Epithelial cell of prostate (primary cell): ENCODE data around the gene POLR1F.
"Not testable (repeated sequence)": the region's sequence is repeated elsewhere in the genome, so short reads cannot be mapped to it uniquely, and the experiment has no call there.

Experiments used
- DNase-seq: peaks from one replicate; pipeline ENCODE4 v3.0.0-alpha.2; 2011; ENCODE audit warnings: low read depth, low spot score
- H3K27ac ChIP-seq: fragments of 450-650 bp; 2 replicates; pipeline ENCODE4 v1.5.1; 2017; ENCODE audit warnings: mild to moderate bottlenecking

Gene POLR1F

GRCh38 chr7:19708397-19709248, at the start of gene POLR1F:
TSS of gene POLR1F (minus strand) at chr7:19709037. CDS start at chr7:19709016, 21 bp downstream.
- H3K27ac ChIP-seq = peak within 1 kb of the TSS; percentile 15
- peak; percentile 68 for DNase-seq

- no peak overlapping the region for H3K27ac ChIP-seq
- DNase-seq = no peak
Measured at GRCh38 chr7:19754521-19755116, 45.8 kb upstream of the POLR1F start.

- no peak for DNase-seq
- H3K27ac ChIP-seq = no peak overlapping the region
Measured at GRCh38 chr7:19752020-19752419, 43.2 kb upstream of the POLR1F start.

GRCh38 chr7:19749658-19750057, 40.8 kb upstream of the POLR1F start:
- DNase-seq = no peak
- no peak overlapping the region for H3K27ac ChIP-seq

GRCh38 chr7:19747740-19748339, 39.0 kb upstream of the POLR1F start:
- no peak for DNase-seq

GRCh38 chr7:19744075-19744474, 35.2 kb upstream of the POLR1F start:
- no peak for DNase-seq
- H3K27ac ChIP-seq = no peak overlapping the region

More at GRCh38 chr7:19747740-19748339, 39.0 kb upstream of the POLR1F start:
- H3K27ac ChIP-seq = no peak overlapping the region

GRCh38 chr7:19728716-19729115, 19.9 kb upstream of the POLR1F start:
- no peak overlapping the region for H3K27ac ChIP-seq
- DNase-seq = no peak

GRCh38 chr7:19725770-19726169, 16.9 kb upstream of the POLR1F start:
- DNase-seq = no peak
- H3K27ac ChIP-seq = no peak overlapping the region

- H3K27ac ChIP-seq = no peak overlapping the region
Measured at GRCh38 chr7:19715499-19715898, 6.7 kb upstream of the POLR1F start.

GRCh38 chr7:19713676-19714075, 4.8 kb upstream of the POLR1F start:
- H3K27ac ChIP-seq = no peak overlapping the region
- no peak for DNase-seq

More at GRCh38 chr7:19715499-19715898, 6.7 kb upstream of the POLR1F start:
- DNase-seq = no peak

GRCh38 chr7:19709249-19709578, 377 bp upstream of the POLR1F start:
- no peak for DNase-seq
- no peak overlapping the region for H3K27ac ChIP-seq

- no peak for DNase-seq
- no peak overlapping the region for H3K27ac ChIP-seq
Measured at GRCh38 chr7:19707240-19707639, 1.6 kb downstream of the POLR1F start.

- no peak for DNase-seq
- H3K27ac ChIP-seq = no peak overlapping the region
Measured at GRCh38 chr7:19705663-19706062, 3.2 kb downstream of the POLR1F start.

- DNase-seq = no peak
- no peak overlapping the region for H3K27ac ChIP-seq
Measured at GRCh38 chr7:19701471-19701870, 7.4 kb downstream of the POLR1F start.

- DNase-seq = no peak
- H3K27ac ChIP-seq = no peak overlapping the region
Measured at GRCh38 chr7:19700936-19701335, 7.9 kb downstream of the POLR1F start.

GRCh38 chr7:19698331-19698730, 10.5 kb downstream of the POLR1F start:
- no peak for DNase-seq
- no peak overlapping the region for H3K27ac ChIP-seq

- H3K27ac ChIP-seq = no peak overlapping the region
- no peak for DNase-seq
Measured at GRCh38 chr7:19696926-19697325, 11.9 kb downstream of the POLR1F start.

GRCh38 chr7:19692111-19692828, 16.6 kb downstream of the POLR1F start:
- no peak overlapping the region for H3K27ac ChIP-seq
- DNase-seq = no peak

- H3K27ac ChIP-seq = no peak overlapping the region
- DNase-seq = no peak
Measured at GRCh38 chr7:19690736-19691135, 18.1 kb downstream of the POLR1F start.

- not testable (repeated sequence) for H3K27ac ChIP-seq, DNase-seq
Measured at GRCh38 chr7:19689130-19689529, 19.7 kb downstream of the POLR1F start.

GRCh38 chr7:19681596-19681995, 27.2 kb downstream of the POLR1F start:
- DNase-seq = no peak
- no peak overlapping the region for H3K27ac ChIP-seq
